ENCODE measurements around the gene CHRNA1. TPM values are rescaled to one million over a fixed set of nuclear protein-coding genes. Genes with fewer than 3 reads are reported as not detected.

Gene CHRNA1
- total and polyA plus RNA-seq, 10 of the 15 experiments (the other 5 are each of a cell fraction or from before 2014, with no cell fraction given) = 0.05 to 0.14 TPM; not detected in 8

DNA sequence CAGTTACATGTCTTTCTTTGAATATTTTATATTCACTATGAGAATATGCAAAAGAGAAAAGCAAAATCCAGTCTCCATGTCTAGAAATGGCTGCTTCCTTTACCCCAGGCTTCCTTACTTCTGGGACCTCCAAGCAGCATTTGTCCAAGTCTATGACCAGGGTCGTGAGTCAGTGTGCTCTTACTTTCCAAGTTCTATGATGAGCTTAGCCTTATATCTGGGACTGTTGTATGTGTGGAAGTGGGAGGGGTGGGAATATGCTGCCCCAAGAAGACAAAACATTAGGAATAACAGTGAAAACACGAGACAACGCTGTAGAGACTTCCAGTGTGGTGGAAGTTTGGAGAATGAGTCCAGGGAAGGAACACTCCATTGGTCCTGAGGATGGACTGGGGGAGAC lies 21.2 kb upstream of the CHRNA1 start (continued):
- TF ChIP-seq MYB (IDR thresholded peaks at IDR 0.05; ENCODE audit: borderline replicate concordance, low read depth, low read length) (no peak), IRF4 (IDR thresholded peaks at IDR 0.05; ENCODE audit: low read depth, low read length) (no peak), ESRRA (IDR thresholded peaks at IDR 0.05; ENCODE audit: low read length) (no peak), NR2C1 (IDR thresholded peaks at IDR 0.05) (no peak), MAX (IDR thresholded peaks at IDR 0.05; ENCODE audit: low read depth, low read length) (no peak), EED (IDR thresholded peaks at IDR 0.05; ENCODE audit: low read depth) (no peak), ETV6 (conservative IDR thresholded peaks at IDR 0.05 in 1 of 2, IDR thresholded peaks at IDR 0.05 in 1 of 2; ENCODE audit: borderline replicate concordance in 1 of 2, low read depth in 1 of 2) (no peak)
- TF ChIP-seq, protein P1, sequence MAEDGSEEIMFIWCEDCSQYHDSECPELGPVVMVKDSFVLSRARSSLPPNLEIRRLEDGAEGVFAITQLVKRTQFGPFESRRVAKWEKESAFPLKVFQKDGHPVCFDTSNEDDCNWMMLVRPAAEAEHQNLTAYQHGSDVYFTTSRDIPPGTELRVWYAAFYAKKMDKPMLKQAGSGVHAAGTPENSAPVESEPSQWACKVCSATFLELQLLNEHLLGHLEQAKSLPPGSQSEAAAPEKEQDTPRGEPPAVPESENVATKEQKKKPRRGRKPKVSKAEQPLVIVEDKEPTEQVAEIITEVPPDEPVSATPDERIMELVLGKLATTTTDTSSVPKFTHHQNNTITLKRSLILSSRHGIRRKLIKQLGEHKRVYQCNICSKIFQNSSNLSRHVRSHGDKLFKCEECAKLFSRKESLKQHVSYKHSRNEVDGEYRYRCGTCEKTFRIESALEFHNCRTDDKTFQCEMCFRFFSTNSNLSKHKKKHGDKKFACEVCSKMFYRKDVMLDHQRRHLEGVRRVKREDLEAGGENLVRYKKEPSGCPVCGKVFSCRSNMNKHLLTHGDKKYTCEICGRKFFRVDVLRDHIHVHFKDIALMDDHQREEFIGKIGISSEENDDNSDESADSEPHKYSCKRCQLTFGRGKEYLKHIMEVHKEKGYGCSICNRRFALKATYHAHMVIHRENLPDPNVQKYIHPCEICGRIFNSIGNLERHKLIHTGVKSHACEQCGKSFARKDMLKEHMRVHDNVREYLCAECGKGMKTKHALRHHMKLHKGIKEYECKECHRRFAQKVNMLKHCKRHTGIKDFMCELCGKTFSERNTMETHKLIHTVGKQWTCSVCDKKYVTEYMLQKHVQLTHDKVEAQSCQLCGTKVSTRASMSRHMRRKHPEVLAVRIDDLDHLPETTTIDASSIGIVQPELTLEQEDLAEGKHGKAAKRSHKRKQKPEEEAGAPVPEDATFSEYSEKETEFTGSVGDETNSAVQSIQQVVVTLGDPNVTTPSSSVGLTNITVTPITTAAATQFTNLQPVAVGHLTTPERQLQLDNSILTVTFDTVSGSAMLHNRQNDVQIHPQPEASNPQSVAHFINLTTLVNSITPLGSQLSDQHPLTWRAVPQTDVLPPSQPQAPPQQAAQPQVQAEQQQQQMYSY (CRISPR knock-in tag; IDR thresholded peaks at IDR 0.05) = no peak

DNA sequence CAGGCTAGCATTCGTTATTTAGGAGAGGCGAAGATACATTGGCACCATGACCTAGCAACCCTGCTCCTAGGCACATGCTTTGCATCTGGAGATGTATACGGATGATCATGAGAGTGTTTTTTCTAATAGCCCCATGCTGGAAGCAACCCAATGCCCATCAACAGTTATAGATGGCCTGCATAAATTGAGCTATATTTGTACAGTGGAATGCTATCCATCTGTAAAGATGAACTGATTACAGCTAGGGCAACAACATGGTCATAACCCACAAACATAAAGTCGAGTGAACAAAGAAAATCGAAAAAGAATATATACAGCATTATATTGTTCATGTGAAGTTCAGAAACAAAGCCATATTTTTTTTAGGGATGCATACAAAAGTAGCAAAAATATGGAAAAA lies 20.6 kb upstream of the CHRNA1 start:
- H3K27me3 ChIP-seq (replicated peaks in 1 of 2; ENCODE audit: control insufficient read depth in 2 of 2, insufficient read depth in 2 of 2, low read length in 1 of 2) = no peaks in the 10 kb centered on the region; a peak in 2 of 4 replicates
- no peak for FAIRE-seq
- no TSS peak for BruUV-seq (replicated peaks)
- no peak overlapping the region for H3K4me3 ChIP-seq
- no peaks in the 10 kb centered on the region for H3K4me1 ChIP-seq (ENCODE audit: control insufficient read depth, insufficient read depth, low read length)
- no peaks in the 10 kb centered on the region for H3K36me3 ChIP-seq (ENCODE audit: control insufficient read depth in 2 of 2, insufficient read depth in 2 of 2, low read length in 1 of 2)
- ChIA-PET RAD21 (ENCODE audit: unreplicated experiment) (no interaction called here), SMC1A (ENCODE audit: uncharacterized antibody, unreplicated experiment) (no interaction called here), CTCF (interaction anchor here (2.7 kb wide), 1 partner anchor 14 kb away, joined by 6 read pairs; no protein-coding TSS in a partner anchor), POLR2A (no interaction called here)
- intact Hi-C loops (cut with micrococcal nuclease; ENCODE audit: unreplicated experiment) = no loop called here
- H3K4me2 ChIP-seq (ENCODE audit: control insufficient read depth, insufficient read depth) = no peak overlapping the region
- WGBS (ENCODE audit: insufficient coverage, insufficient replicate concordance, low lambda C conversion rate, missing lambda C conversion rate) = 43% methylated on average over 5 of the region's 5 CpGs
- no peak overlapping the region for H2AFZ ChIP-seq (ENCODE audit: control insufficient read depth, low read depth, low read length)
- H3K27ac ChIP-seq (ENCODE audit: control insufficient read depth, insufficient read depth) = no peak overlapping the region
- H3K79me2 ChIP-seq (ENCODE audit: control insufficient read depth, insufficient read depth, low read length) = no peaks in the 10 kb centered on the region
- ATAC-seq = no peak
- no peaks in the 10 kb centered on the region for H4K20me1 ChIP-seq (ENCODE audit: control insufficient read depth, insufficient read depth)
- no peak overlapping the region for H3K9ac ChIP-seq (ENCODE audit: control insufficient read depth, insufficient read depth, low read length)
- in situ Hi-C loops (cut with MboI) = no loop called here
- H3K9me3 ChIP-seq (replicated peaks; ENCODE audit: control insufficient read depth, insufficient read depth, low read length) = no peaks in the 10 kb centered on the region
- no peak for DNase-seq (ENCODE audit: low read depth, low spot score)
- TF ChIP-seq CREM (IDR thresholded peaks at IDR 0.05; ENCODE audit: low read depth) (no peak), POLR2AphosphoS5 (IDR thresholded peaks at IDR 0.05; ENCODE audit: low read length) (no peak), GABPA (IDR thresholded peaks at IDR 0.05; ENCODE audit: low read depth) (no peak), FOXM1 (IDR thresholded peaks at IDR 0.05; ENCODE audit: low read depth, low read length) (no peak), ESRRA (IDR thresholded peaks at IDR 0.05; ENCODE audit: low read length) (no peak), BCL11A (IDR thresholded peaks at IDR 0.05; ENCODE audit: low read depth, low read length) (no peak), ETV6 (conservative IDR thresholded peaks at IDR 0.05 in 1 of 2, IDR thresholded peaks at IDR 0.05 in 1 of 2; ENCODE audit: borderline replicate concordance in 1 of 2, low read depth in 1 of 2) (no peak), MEF2A (IDR thresholded peaks at IDR 0.05; ENCODE audit: insufficient read depth, low read depth, low read length) (no peak), EP300 (IDR thresholded peaks at IDR 0.05; ENCODE audit: borderline replicate concordance in 1 of 2, control insufficient read depth in 1 of 2, low read depth in 2 of 2, low read length in 2 of 2) (no peak), BACH1 (IDR thresholded peaks at IDR 0.05; ENCODE audit: borderline replicate concordance) (no peak)
- TF ChIP-seq, protein P2, sequence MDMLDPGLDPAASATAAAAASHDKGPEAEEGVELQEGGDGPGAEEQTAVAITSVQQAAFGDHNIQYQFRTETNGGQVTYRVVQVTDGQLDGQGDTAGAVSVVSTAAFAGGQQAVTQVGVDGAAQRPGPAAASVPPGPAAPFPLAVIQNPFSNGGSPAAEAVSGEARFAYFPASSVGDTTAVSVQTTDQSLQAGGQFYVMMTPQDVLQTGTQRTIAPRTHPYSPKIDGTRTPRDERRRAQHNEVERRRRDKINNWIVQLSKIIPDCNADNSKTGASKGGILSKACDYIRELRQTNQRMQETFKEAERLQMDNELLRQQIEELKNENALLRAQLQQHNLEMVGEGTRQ (IDR thresholded peaks at IDR 0.05; ENCODE audit: borderline replicate concordance, low read depth, low read length) = no peak
- TF ChIP-seq, protein P3, sequence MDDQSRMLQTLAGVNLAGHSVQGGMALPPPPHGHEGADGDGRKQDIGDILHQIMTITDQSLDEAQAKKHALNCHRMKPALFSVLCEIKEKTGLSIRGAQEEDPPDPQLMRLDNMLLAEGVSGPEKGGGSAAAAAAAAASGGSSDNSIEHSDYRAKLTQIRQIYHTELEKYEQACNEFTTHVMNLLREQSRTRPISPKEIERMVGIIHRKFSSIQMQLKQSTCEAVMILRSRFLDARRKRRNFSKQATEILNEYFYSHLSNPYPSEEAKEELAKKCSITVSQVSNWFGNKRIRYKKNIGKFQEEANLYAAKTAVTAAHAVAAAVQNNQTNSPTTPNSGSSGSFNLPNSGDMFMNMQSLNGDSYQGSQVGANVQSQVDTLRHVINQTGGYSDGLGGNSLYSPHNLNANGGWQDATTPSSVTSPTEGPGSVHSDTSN (IDR thresholded peaks at IDR 0.05; ENCODE audit: insufficient replicate concordance, low read depth, low read length) = no peak
